H1 (cell line): ENCODE data around the gene NAXE. TPM values are rescaled to one million over a fixed set of nuclear protein-coding genes. Genes with fewer than 3 reads are reported as not detected.

Experiments used
- CTCF ChIA-PET: fragments of 300-600 bp; sonication (Branson Sonifier 250); formaldehyde crosslinking; loops from one replicate; lab custom pipeline; 2021; ENCODE audit not compliant: partially characterized antibody; lab: Charles Lee
- POLR2A ChIA-PET: fragments of 300-600 bp; sonication (Branson Sonifier 250); formaldehyde crosslinking; loops from one replicate; lab custom pipeline; 2021; ENCODE audit warnings: inconsistent platforms; ENCODE audit not compliant: partially characterized antibody; lab: Charles Lee
- DNase-seq, 2 experiments: peaks; one replicate each; pipeline versions ENCODE4 v3.0.0 to v3.0.0-alpha.2; 2010 to 2022; ENCODE audit warnings: low spot score in 2 of 2, low read depth in 1 of 2, mixed read lengths in 1 of 2
- FAIRE-seq: peaks from 2 replicates; lab custom pipeline; 2011; peaks lifted over from hg19 to GRCh38; lab: Jason Lieb, UNC
- H2AFZ ChIP-seq: 2 replicates; pipeline ENCODE4 v1.8.1; 2012; ENCODE audit warnings: low read length, inconsistent platforms
- H2AK5ac ChIP-seq: 2 replicates; pipeline ENCODE4 v1.6.1; 2013; ENCODE audit warnings: low read depth, low read length
- H2BK120ac ChIP-seq: replicated peaks from 2 replicates; pipeline ENCODE3; 2013; ENCODE audit warnings: low read depth, low read length, inconsistent platforms
- H2BK12ac ChIP-seq: 2 replicates; pipeline ENCODE4 v1.6.1; 2013; ENCODE audit warnings: low read depth, low read length
- H2BK15ac ChIP-seq: 2 replicates; pipeline ENCODE4 v1.6.1; 2013; ENCODE audit warnings: low read length
- H2BK20ac ChIP-seq: 2 replicates; pipeline ENCODE4 v1.6.1; 2013; ENCODE audit warnings: low read length
- H2BK5ac ChIP-seq: 2 replicates; pipeline ENCODE4 v1.6.1; 2013; ENCODE audit warnings: low read depth, low read length
- H3K14ac ChIP-seq: 2 replicates; pipeline ENCODE4 v1.6.1; 2013; ENCODE audit warnings: inconsistent platforms; ENCODE audit not compliant: insufficient read length
- H3K18ac ChIP-seq: 2 replicates; pipeline ENCODE4 v1.6.1; 2013; ENCODE audit warnings: low read length; ENCODE audit errors: extremely low read depth
- H3K23ac ChIP-seq: 2 replicates; pipeline ENCODE4 v1.6.1; 2013; ENCODE audit warnings: inconsistent platforms; ENCODE audit not compliant: insufficient read length
- H3K23me2 ChIP-seq: 2 replicates; pipeline ENCODE4 v1.6.1; 2013; ENCODE audit warnings: low read depth, low read length
- H3K27ac ChIP-seq: 2 replicates; pipeline ENCODE4 v1.6.1; 2011; ENCODE audit warnings: low read depth, low read length, inconsistent platforms
- H3K27me3 ChIP-seq, 4 experiments: replicated peaks in 1 of 4; 1 replicate in 1 of 4; 2 replicates in 3 of 4; pipeline versions ENCODE4 v1.6.1 to v1.8.1; 2011 to 2013; ENCODE audit warnings: low read length in 3 of 4, mild to moderate bottlenecking in 3 of 4, inconsistent platforms in 2 of 4, mixed read lengths in 2 of 4, moderate library complexity in 1 of 4; ENCODE audit not compliant: control insufficient read depth in 3 of 4, insufficient read depth in 3 of 4; ENCODE audit errors: extremely low read depth in 1 of 4
- H3K36me3 ChIP-seq, 4 experiments: 2 replicates each; pipeline versions ENCODE4 v1.6.1 to v1.8.1; 2011 to 2013; ENCODE audit warnings: mild to moderate bottlenecking in 4 of 4, low read length in 3 of 4, moderate library complexity in 2 of 4, control low read depth in 1 of 4, inconsistent platforms in 1 of 4; ENCODE audit not compliant: insufficient read depth in 4 of 4, control insufficient read depth in 2 of 4
- H3K4ac ChIP-seq: replicated peaks from 2 replicates; pipeline ENCODE3; 2013; ENCODE audit warnings: low read length, low read depth, mixed read lengths, inconsistent platforms; ENCODE audit not compliant: insufficient read length
- H3K4me1 ChIP-seq, 4 experiments: replicated peaks in 1 of 4; 1 replicate in 1 of 4; 2 replicates in 3 of 4; pipeline versions ENCODE4 v1.6.1 to v1.8.1; 2011 to 2013; ENCODE audit warnings: low read length in 3 of 4, inconsistent platforms in 2 of 4, mixed read lengths in 1 of 4; ENCODE audit not compliant: insufficient read depth in 4 of 4, control insufficient read depth in 3 of 4
- H3K4me2 ChIP-seq, 2 experiments: 2 replicates each; pipeline versions ENCODE4 v1.6.1 to v1.8.1; 2011 to 2013; ENCODE audit warnings: low read depth in 2 of 2, low read length in 2 of 2, control low read depth in 1 of 2, inconsistent platforms in 1 of 2, mild to moderate bottlenecking in 1 of 2; ENCODE audit not compliant: insufficient read depth in 1 of 2
- H3K4me3 ChIP-seq, 4 experiments: fragments of 200-600, 300-600 bp in 1 of 4; sonication (generic), shearing (Covaris generic), sonication (Bioruptor Twin) in 1 of 4; 2 replicates each; pipeline versions ENCODE4 v1.5.1 to v1.8.1; 2011 to 2016; ENCODE audit warnings: low read length in 4 of 4, low read depth in 3 of 4, control low read depth in 2 of 4, inconsistent platforms in 2 of 4, mild to moderate bottlenecking in 2 of 4, mixed read lengths in 1 of 4, moderate library complexity in 1 of 4; ENCODE audit not compliant: insufficient read depth in 2 of 4; ENCODE audit errors: extremely low read depth in 1 of 4
- H3K56ac ChIP-seq: replicated peaks from 2 replicates; pipeline ENCODE3; 2013; ENCODE audit warnings: low read depth, mild to moderate bottlenecking, mixed read lengths, low read length, inconsistent platforms; ENCODE audit not compliant: insufficient read length
- H3K79me1 ChIP-seq: 2 replicates; pipeline ENCODE4 v1.6.1; 2013; ENCODE audit warnings: low read depth, low read length, control low read depth
- H3K79me2 ChIP-seq, 2 experiments: 2 replicates each; pipeline versions ENCODE4 v1.6.1 to v1.8.1; 2012 to 2013; ENCODE audit warnings: low read length in 2 of 2, mild to moderate bottlenecking in 2 of 2, inconsistent platforms in 1 of 2; ENCODE audit not compliant: insufficient read depth in 2 of 2, control insufficient read depth in 1 of 2
- H3K9ac ChIP-seq, 4 experiments: replicated peaks in 1 of 4; 1 replicate in 1 of 4; 2 replicates in 3 of 4; pipeline versions ENCODE4 v1.6.1 to v1.8.1; 2011 to 2013; ENCODE audit warnings: low read depth in 3 of 4, low read length in 3 of 4, control low read depth in 2 of 4, mild to moderate bottlenecking in 2 of 4, moderate library complexity in 2 of 4, inconsistent platforms in 1 of 4; ENCODE audit errors: extremely low read depth in 1 of 4
- H3K9me3 ChIP-seq, 2 experiments: 2 replicates each; pipeline versions ENCODE4 v1.6.1 to v1.8.1; 2012 to 2013; ENCODE audit warnings: mild to moderate bottlenecking in 2 of 2, moderate library complexity in 2 of 2, control low read depth in 1 of 2, inconsistent platforms in 1 of 2, low read depth in 1 of 2, low read length in 1 of 2, mixed read lengths in 1 of 2; ENCODE audit not compliant: insufficient read depth in 2 of 2
- H4K20me1 ChIP-seq, 2 experiments: replicated peaks in 1 of 2; 2 replicates each; pipeline versions ENCODE3 to v1.8.1; 2011 to 2013; ENCODE audit warnings: inconsistent platforms in 2 of 2, low read length in 2 of 2, mild to moderate bottlenecking in 1 of 2; ENCODE audit not compliant: insufficient read depth in 2 of 2, control insufficient read depth in 1 of 2
- H4K5ac ChIP-seq: 2 replicates; pipeline ENCODE4 v1.6.1; 2013; ENCODE audit warnings: low read length, low read depth, mixed read lengths, inconsistent platforms; ENCODE audit not compliant: insufficient read length
- H4K8ac ChIP-seq: 2 replicates; pipeline ENCODE4 v1.8.0; 2013; ENCODE audit warnings: mild to moderate bottlenecking, moderate library complexity, low read length, inconsistent platforms; ENCODE audit not compliant: insufficient read depth; ENCODE audit errors: extremely low read depth
- H4K91ac ChIP-seq: replicated peaks from 2 replicates; pipeline ENCODE3; 2013; ENCODE audit warnings: low read length, mixed read lengths, inconsistent platforms; ENCODE audit not compliant: insufficient read length
- ASH2L ChIP-seq: fragments of 200-600, 300-600 bp; sonication (generic); IDR thresholded peaks from one replicate; pipeline ENCODE4 v1.7.1; 2017; ENCODE audit warnings: low read length
- RAD21 ChIP-seq, 2 experiments: IDR thresholded peaks in 1 of 2; conservative IDR thresholded peaks in 1 of 2; 2 replicates each; pipeline ENCODE4 v1.6.1; 2011; ENCODE audit warnings: low read depth in 2 of 2, low read length in 2 of 2, improper control_type of control experiment in 1 of 2, inconsistent platforms in 1 of 2, mild to moderate bottlenecking in 1 of 2, moderate library complexity in 1 of 2
- RFX5 ChIP-seq: IDR thresholded peaks from 2 replicates; pipeline ENCODE4 v1.6.1; 2011; ENCODE audit warnings: low read depth, low read length, improper control_type of control experiment, borderline replicate concordance
- WGBS, 2 experiments: shearing (Covaris generic) in 1 of 2; methylation state at CpG; one replicate each; pipeline versions ENCODE4 v1.1.6 to v1.1.7; 2013 to 2015; ENCODE audit warnings: low lambda C conversion rate in 2 of 2, mixed read lengths in 2 of 2, inconsistent platforms in 1 of 2, low coverage in 1 of 2, missing lambda C conversion rate in 1 of 2; ENCODE audit not compliant: insufficient replicate concordance in 2 of 2, insufficient coverage in 1 of 2, insufficient read length in 1 of 2; ENCODE audit errors: extremely low coverage in 1 of 2, missing lambda C conversion rate in 1 of 2; 5-methylcytosine and 5-hydroxymethylcytosine counted together
- polyA plus RNA-seq, 7 experiments: library from polyadenylated mRNA; depleted of rRNA in 3 of 7; stranded (reverse) in 5 of 7; unstranded in 2 of 7; fragments of >200 nt in 5 of 7; fragments of 200-250 nt in 2 of 7; gene quantifications; 1 replicate in 5 of 7; 2 replicates in 1 of 7; 4 replicates in 1 of 7; pipeline versions ENCODE4 v1.2.1 to v1.2.3, GENCODE V29; 2011 to 2013; ENCODE audit warnings: missing spikeins in 2 of 7, mixed read lengths in 2 of 7
- total RNA-seq: library from RNA; stranded (reverse); fragmentation: NEBNext Ultra II Directional; extraction: Animal tissue kit (Norgen Biotek cat#: 25700); gene quantifications from 2 replicates; pipeline ENCODE4 v1.2.1, GENCODE V29; 2021
- TF ChIP-seq, protein P1 (sequence below): IDR thresholded peaks from 2 replicates; pipeline ENCODE4 v1.6.1; 2012; ENCODE audit warnings: inconsistent platforms
- TF ChIP-seq, protein P2 (sequence below): IDR thresholded peaks from 2 replicates; pipeline ENCODE4 v1.6.1; 2011; ENCODE audit warnings: low read length, improper control_type of control experiment
- TF ChIP-seq, protein P3 (sequence below), 3 experiments: IDR thresholded peaks; 1 replicate in 2 of 3; 2 replicates in 1 of 3; pipeline versions ENCODE4 v1.5.1 to v1.6.1; 2011; ENCODE audit warnings: low read length in 3 of 3, mild to moderate bottlenecking in 3 of 3, inconsistent platforms in 2 of 3, low read depth in 1 of 3, moderate library complexity in 1 of 3; ENCODE audit not compliant: insufficient read depth in 1 of 3; ENCODE audit errors: control extremely low read depth in 1 of 3

NAXE gene
- total and polyA plus RNA-seq, 2 of the 8 experiments (the other 6 are each of a cell fraction or from before 2014, with no cell fraction given) = 73.1 to 74.3 TPM

DNA sequence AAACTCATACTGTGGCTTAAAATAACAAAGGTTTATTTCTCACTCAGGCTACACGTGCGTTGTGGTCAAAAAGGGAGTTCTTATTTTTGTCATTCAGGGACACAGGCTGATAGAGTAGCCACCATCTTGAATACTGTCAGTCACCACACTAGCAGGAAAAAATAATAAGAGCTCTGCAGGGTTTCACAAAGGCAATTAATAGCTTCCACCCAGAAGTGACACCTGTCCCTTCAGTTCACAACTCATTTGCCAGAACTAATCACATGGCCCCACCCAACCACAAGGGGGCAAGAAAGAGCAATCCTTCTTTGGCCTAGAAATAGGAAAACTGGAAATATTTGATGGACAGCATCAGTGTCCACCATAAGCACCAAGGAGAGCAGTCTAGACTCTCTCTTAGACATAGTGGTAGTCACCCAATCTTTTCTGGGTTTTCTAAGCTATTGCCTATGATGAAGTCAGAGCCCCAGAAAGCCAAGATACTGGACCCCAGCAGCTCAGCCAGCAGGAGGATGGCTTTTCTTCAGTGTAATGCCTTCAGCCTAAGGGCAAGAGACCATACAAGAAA is 35.8 kb downstream of the NAXE start:
- no peak overlapping the region for H3K9ac ChIP-seq
- no peak overlapping the region for H2BK20ac ChIP-seq
- H4K20me1 ChIP-seq = peaks cover 0 to 1% of the 10 kb centered on the region in 2 experiments
- no peak overlapping the region for H2BK15ac ChIP-seq
- H3K14ac ChIP-seq = no peak overlapping the region
- H4K8ac ChIP-seq = no peak overlapping the region
- H2BK120ac ChIP-seq = no peak overlapping the region
- no peaks in the 10 kb centered on the region; a peak in 1 of 8 replicates for H3K36me3 ChIP-seq
- TF ChIP-seq, protein P1, sequence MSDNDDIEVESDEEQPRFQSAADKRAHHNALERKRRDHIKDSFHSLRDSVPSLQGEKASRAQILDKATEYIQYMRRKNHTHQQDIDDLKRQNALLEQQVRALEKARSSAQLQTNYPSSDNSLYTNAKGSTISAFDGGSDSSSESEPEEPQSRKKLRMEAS = peak; percentile 21; the same call in 1 of the 2 replicates
- TF ChIP-seq, protein P2, sequence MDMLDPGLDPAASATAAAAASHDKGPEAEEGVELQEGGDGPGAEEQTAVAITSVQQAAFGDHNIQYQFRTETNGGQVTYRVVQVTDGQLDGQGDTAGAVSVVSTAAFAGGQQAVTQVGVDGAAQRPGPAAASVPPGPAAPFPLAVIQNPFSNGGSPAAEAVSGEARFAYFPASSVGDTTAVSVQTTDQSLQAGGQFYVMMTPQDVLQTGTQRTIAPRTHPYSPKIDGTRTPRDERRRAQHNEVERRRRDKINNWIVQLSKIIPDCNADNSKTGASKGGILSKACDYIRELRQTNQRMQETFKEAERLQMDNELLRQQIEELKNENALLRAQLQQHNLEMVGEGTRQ = peak; percentile 19; the same call in 1 of the 2 replicates
- peak; percentile 60 to 67 for TF ChIP-seq RAD21 (IDR thresholded peaks at IDR 0.05 in 1 of 2, conservative IDR thresholded peaks at IDR 0.05 in 1 of 2; ENCODE audit: low read depth in 2 of 2, low read length in 2 of 2)
- TF ChIP-seq, protein P3, sequence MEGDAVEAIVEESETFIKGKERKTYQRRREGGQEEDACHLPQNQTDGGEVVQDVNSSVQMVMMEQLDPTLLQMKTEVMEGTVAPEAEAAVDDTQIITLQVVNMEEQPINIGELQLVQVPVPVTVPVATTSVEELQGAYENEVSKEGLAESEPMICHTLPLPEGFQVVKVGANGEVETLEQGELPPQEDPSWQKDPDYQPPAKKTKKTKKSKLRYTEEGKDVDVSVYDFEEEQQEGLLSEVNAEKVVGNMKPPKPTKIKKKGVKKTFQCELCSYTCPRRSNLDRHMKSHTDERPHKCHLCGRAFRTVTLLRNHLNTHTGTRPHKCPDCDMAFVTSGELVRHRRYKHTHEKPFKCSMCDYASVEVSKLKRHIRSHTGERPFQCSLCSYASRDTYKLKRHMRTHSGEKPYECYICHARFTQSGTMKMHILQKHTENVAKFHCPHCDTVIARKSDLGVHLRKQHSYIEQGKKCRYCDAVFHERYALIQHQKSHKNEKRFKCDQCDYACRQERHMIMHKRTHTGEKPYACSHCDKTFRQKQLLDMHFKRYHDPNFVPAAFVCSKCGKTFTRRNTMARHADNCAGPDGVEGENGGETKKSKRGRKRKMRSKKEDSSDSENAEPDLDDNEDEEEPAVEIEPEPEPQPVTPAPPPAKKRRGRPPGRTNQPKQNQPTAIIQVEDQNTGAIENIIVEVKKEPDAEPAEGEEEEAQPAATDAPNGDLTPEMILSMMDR (IDR thresholded peaks at IDR 0.05; ENCODE audit: control extremely low read depth in 1 of 3, insufficient read depth in 1 of 3, low read depth in 1 of 3, low read length in 3 of 3) = peak; percentile 43 to 83 (median 78)
- TF ChIP-seq RFX5 = no peak
- TF ChIP-seq ASH2L = no peak
- H3K79me1 ChIP-seq = no peaks in the 10 kb centered on the region
- no peak overlapping the region for H2BK12ac ChIP-seq
- H3K27me3 ChIP-seq = peaks cover 31 to 42% (median 35%) of the 10 kb centered on the region in 4 experiments
- no peaks in the 10 kb centered on the region for H3K9me3 ChIP-seq
- WGBS, 2 experiments = 84% methylated on average over 2 of the region's 2 CpGs; no CpG with 5 or more reads in 1 of the 2 experiments
- H2AK5ac ChIP-seq = no peak overlapping the region
- H3K27ac ChIP-seq = no peak overlapping the region
- H3K4me3 ChIP-seq = no peak overlapping the region
- no peak overlapping the region for H3K56ac ChIP-seq
- H3K23me2 ChIP-seq = peaks cover 20% of the 10 kb centered on the region; the same call in 1 of the 2 replicates
- H4K5ac ChIP-seq = no peak overlapping the region
- no peaks in the 10 kb centered on the region for H3K79me2 ChIP-seq
- H3K4ac ChIP-seq = no peak overlapping the region
- H3K18ac ChIP-seq = no peak overlapping the region
- peaks cover 0 to 9% (median 2%) of the 10 kb centered on the region in 4 experiments; a peak in 5 of 7 replicates for H3K4me1 ChIP-seq
- ChIA-PET POLR2A (interaction anchor here (0.7 to 5.8 kb wide), 15 partner anchors 8 to 206 kb away, joined by 3 to 46 read pairs (median 4); partner anchors contain the start of genes BCAN, HAPLN2, NAXE and NES), CTCF (interaction anchor here (0.7 to 43.0 kb wide), 42 partner anchors 7 to 596 kb away, joined by 3 to 868 read pairs (median 5); partner anchors contain the start of genes BCAN, CRABP2, GPATCH4 and HAPLN2)
- H4K91ac ChIP-seq = no peak overlapping the region
- H3K4me2 ChIP-seq = no peak overlapping the region
- FAIRE-seq (no peak), DNase-seq (no peak)
- H2AFZ ChIP-seq = no peak overlapping the region
- H3K23ac ChIP-seq = no peak overlapping the region
- H2BK5ac ChIP-seq = no peak overlapping the region
